Psoas muscle (tissue), 8 donors: ENCODE results near the gene ENTREP1. TPM values are rescaled to one million over a fixed set of nuclear protein-coding genes. Genes with fewer than 3 reads are reported as not detected.

Source experiments
- ATAC-seq, 4 donors: fragments of 200-7000 bp; cut with Tn5 transposase; one replicate each; pipeline ENCODE4 v1.9.1; 2020; ENCODE audit warnings: moderate library complexity in 3 of 4, mild to moderate bottlenecking in 2 of 4
- DNase-seq, 2 donors: peaks; one replicate each; pipeline ENCODE4 v3.0.0-alpha.2; 2020
- H3K27ac ChIP-seq: fragments of 200-600 bp; one replicate; pipeline ENCODE4 v1.8.0; 2022
- H3K27me3 ChIP-seq, 3 donors: fragments of 200-600 bp in 1 of 3; one replicate each; pipeline versions ENCODE4 v1.6.1 to v1.8.0; 2013 to 2022; ENCODE audit warnings: low read length in 2 of 3, mild to moderate bottlenecking in 2 of 3, moderate library complexity in 1 of 3; ENCODE audit not compliant: insufficient read depth in 3 of 3
- H3K36me3 ChIP-seq, 2 donors: fragments of 200-600 bp in 1 of 2; one replicate each; pipeline versions ENCODE4 v1.6.1 to v1.8.0; 2013 to 2022; ENCODE audit warnings: low read depth in 1 of 2, mild to moderate bottlenecking in 1 of 2, moderate library complexity in 1 of 2; ENCODE audit not compliant: insufficient read depth in 1 of 2
- H3K4me1 ChIP-seq: fragments of 200-600 bp; one replicate; pipeline ENCODE4 v1.8.0; 2022
- H3K4me3 ChIP-seq: fragments of 200-600 bp; one replicate; pipeline ENCODE4 v1.8.0; 2022; ENCODE audit warnings: mild to moderate bottlenecking
- H3K9me3 ChIP-seq: fragments of 200-600 bp; one replicate; pipeline ENCODE4 v1.8.0; 2022
- CTCF ChIP-seq: fragments of 200-600 bp; IDR thresholded peaks from one replicate; pipeline ENCODE4 v1.8.0; 2022; ENCODE audit warnings: antibody characterized with exemption
- WGBS, 3 donors: extraction: QIAGEN DNeasy Blood & Tissue Kit; methylation state at CpG; one replicate each; pipeline versions ENCODE4 v1.1.6 to v1.1.7; 2013; 5-methylcytosine and 5-hydroxymethylcytosine counted together
- intact Hi-C, 2 donors: fragments of 100-400 bp; cut with DNase I; formaldehyde crosslinking; loops; one replicate each; pipeline versions ENCODE4 v1.11.0 to v1.14.2; 2022
- polyA plus RNA-seq, 3 donors: library from polyadenylated mRNA; stranded (reverse); fragments of 200-250 nt; gene quantifications; one replicate each; pipeline ENCODE4 v1.2.3, GENCODE V29; 2013
- total RNA-seq, 4 donors: library from RNA; stranded (reverse); fragmentation: NEBNext Ultra II Directional in 2 of 4; extraction: Animal tissue kit (Norgen Biotek cat#: 25700) in 2 of 4; gene quantifications; one replicate each; pipeline versions ENCODE4 v1.2.1 to v1.2.4, GENCODE V29; 2021 to 2023
- donor health status: healthy with polysubstance abuse.
- donor health status: DM: no; HTN: no; CAD: no; lungs with moderate emphysema.
- donor health status: Bipolar disorder and iron deficiency.
- donor health status: healthy.
- donor health status: DM: yes; HTN: yes; CAD: no.
- donor health status: DM: no; HTN: no; CAD: no.
- donor health status: DM: no; HTN: no; CAD: no.
- donor health status: DM: yes; HTN: yes; CAD: no.

The ENTREP1 gene
- total and polyA plus RNA-seq, 7 donors = 5.1 to 35.7 (median 19.6) TPM

DNA sequence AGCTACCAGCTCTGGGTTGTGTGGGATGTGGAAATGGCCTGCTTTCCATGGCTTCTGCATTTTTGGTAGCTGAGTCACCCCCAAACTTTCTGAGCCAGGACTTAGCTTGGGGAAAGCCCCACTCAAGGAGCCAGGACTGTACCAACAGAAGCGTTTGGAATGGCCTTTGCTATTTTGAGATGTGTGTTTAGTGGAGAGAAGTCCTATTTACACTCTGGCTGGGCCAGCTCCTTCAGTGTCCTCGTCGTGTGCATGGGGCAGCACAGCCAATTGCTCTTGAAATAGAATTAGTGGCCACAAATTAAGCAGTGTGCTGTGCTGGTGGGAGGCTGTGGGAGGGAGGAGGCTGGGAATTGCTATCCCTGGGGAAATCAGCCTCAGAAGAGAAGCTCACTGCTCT lies 51.6 kb downstream of the ENTREP1 start:
- Histone ChIP-seq H3K36me3 (peaks cover 0 to 23% of the 10 kb centered on the region in 2 donors), H3K9me3 (no peaks in the 10 kb centered on the region), H3K27me3 (no peaks in the 10 kb centered on the region), H3K4me3 (peak overlapping the region; percentile 2), H3K27ac (peak overlapping the region; percentile 96), H3K4me1 (peaks cover 56% of the 10 kb centered on the region)
- DNase-seq (peak in 1 of 2 donors; percentile 68), ATAC-seq (peak; percentile 5 to 54 (median 48))
- TF ChIP-seq CTCF = no peak
- 11 to 18% (median 14%) methylated on average over 3 of the region's 3 CpGs for WGBS, 3 donors
- intact Hi-C loops = loop anchor here in 1 of 2 donors (5.0 kb wide), 1 partner anchor 49 kb away; the partner anchor contains the start of gene ENTREP1

GRCh38 chr9:69377291-69377690 lies 52.3 kb downstream of the ENTREP1 start:
- Histone ChIP-seq H3K4me3 (peak overlapping the region; percentile 2), H3K4me1 (peaks cover 62% of the 10 kb centered on the region), H3K36me3 (peaks cover 0 to 16% of the 10 kb centered on the region in 2 donors), H3K27me3 (no peaks in the 10 kb centered on the region), H3K9me3 (no peaks in the 10 kb centered on the region), H3K27ac (peak overlapping the region; percentile 96)
- no peak for TF ChIP-seq CTCF
- intact Hi-C loops = loop anchor here in 1 of 2 donors (5.0 kb wide), 1 partner anchor 50 kb away; the partner anchor contains the start of gene ENTREP1
- DNase-seq = no peak
- WGBS, 3 donors = 92 to 95% (median 94%) methylated on average over 13 of the region's 13 CpGs
- ATAC-seq = no peak

- intact Hi-C loops = loop anchor here in 1 of 2 donors (5.0 kb wide), 1 partner anchor 51 kb away; the partner anchor contains the start of gene ENTREP1
- WGBS, 3 donors = 34 to 46% (median 38%) methylated on average over 2 of the region's 2 CpGs
Observed at GRCh38 chr9:69377981-69378380, 53.0 kb downstream of the ENTREP1 start.

DNA sequence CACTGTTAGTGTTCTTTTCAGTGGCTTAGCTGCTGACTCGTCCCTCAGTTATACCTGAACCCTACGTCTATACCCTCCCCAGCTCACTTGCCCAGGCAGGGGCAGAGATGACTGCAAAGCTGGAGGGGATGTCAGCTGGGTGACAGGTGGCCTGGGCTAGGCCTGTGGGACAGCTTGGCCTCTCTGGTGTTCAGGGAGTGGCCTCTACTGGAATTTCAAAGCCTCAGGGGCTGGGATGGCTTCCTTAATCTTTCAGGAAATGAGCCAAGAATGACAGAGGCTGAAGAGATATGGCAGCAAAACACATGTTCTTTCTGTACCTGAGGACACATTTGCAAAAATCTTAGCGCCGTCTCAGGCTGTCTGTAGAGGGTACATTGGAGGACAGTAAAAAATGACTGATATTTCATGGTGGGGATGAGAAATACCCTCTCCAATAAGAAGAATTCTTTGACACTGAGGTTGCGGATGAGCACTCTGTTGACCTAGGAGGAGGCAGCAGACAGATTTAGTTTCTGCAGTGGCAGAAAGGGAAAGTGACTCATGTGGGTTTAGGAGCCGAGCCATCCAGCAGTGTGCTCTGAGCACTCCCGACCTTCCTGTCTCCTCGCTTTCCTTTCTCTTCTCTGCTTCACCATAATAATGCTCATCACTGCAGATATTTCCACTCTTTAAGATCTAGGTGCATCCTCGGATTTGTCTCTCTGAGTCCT lies 54.4 kb downstream of the ENTREP1 start:
- Histone ChIP-seq H3K4me1 (peaks cover 68% of the 10 kb centered on the region), H3K4me3 (peak overlapping the region; percentile 44), H3K36me3 (peaks cover 0 to 15% of the 10 kb centered on the region in 2 donors), H3K27ac (peak overlapping the region; percentile 96), H3K27me3 (no peaks in the 10 kb centered on the region), H3K9me3 (no peaks in the 10 kb centered on the region)
- DNase-seq (peak; percentile 47 to 83), ATAC-seq (peak; percentile 86 to 91 (median 90))
- intact Hi-C loops = loop anchor here in 1 of 2 donors (5.0 kb wide), 1 partner anchor 52 kb away; the partner anchor contains the start of gene ENTREP1
- no peak for TF ChIP-seq CTCF
- WGBS, 3 donors = 22 to 39% (median 23%) methylated on average over 9 of the region's 9 CpGs

More at GRCh38 chr9:69377981-69378380, 53.0 kb downstream of the ENTREP1 start:
- no peak for TF ChIP-seq CTCF
- no peak for DNase-seq
- Histone ChIP-seq H3K27ac (peak overlapping the region; percentile 96), H3K9me3 (no peaks in the 10 kb centered on the region), H3K27me3 (no peaks in the 10 kb centered on the region), H3K36me3 (peaks cover 0 to 10% of the 10 kb centered on the region in 2 donors), H3K4me1 (peaks cover 66% of the 10 kb centered on the region), H3K4me3 (no peak overlapping the region)
- no peak for ATAC-seq
